CD1c-positive myeloid dendritic cell (primary cell): Measurements from ENCODE around the gene SPATA6L.
A peak's percentile ranks its signal among the peaks of the same experiment; 100 is the strongest.
"Not testable (repeated sequence)": the region's sequence is repeated elsewhere in the genome, so short reads cannot be mapped to it uniquely, and the experiment has no call there.

Experiments
- DNase-seq: peaks from one replicate; pipeline ENCODE4 v3.0.0-alpha.2; 2016; ENCODE audit errors: extremely low spot score

The SPATA6L gene

GRCh38 chr9:4638968-4639367 lies 27.3 kb downstream of the SPATA6L start:
- DNase-seq = no peak

- no peak for DNase-seq
Observed at GRCh38 chr9:4630836-4631235, 35.4 kb downstream of the SPATA6L start.

- DNase-seq = no peak
Observed at GRCh38 chr9:4622016-4622415, 44.3 kb downstream of the SPATA6L start.

- no peak for DNase-seq
Observed at GRCh38 chr9:4620881-4621555, 45.3 kb downstream of the SPATA6L start.

- DNase-seq = no peak
Observed at GRCh38 chr9:4620057-4620765, 46.1 kb downstream of the SPATA6L start.

GRCh38 chr9:4618700-4619099 lies 47.6 kb downstream of the SPATA6L start:
- peak; percentile 6 for DNase-seq

- DNase-seq = no peak
Observed at GRCh38 chr9:4617752-4618151, 48.5 kb downstream of the SPATA6L start.

GRCh38 chr9:4615778-4616177 lies 50.5 kb downstream of the SPATA6L start:
- DNase-seq = no peak

- DNase-seq = no peak
Observed at GRCh38 chr9:4615251-4615650, 51.0 kb downstream of the SPATA6L start.

- DNase-seq = no peak
Observed at GRCh38 chr9:4614627-4615026, 51.7 kb downstream of the SPATA6L start.

- DNase-seq = not testable (repeated sequence)
Observed at GRCh38 chr9:4606033-4606432, 60.2 kb downstream of the SPATA6L start.

GRCh38 chr9:4604678-4605095 lies 61.6 kb downstream of the SPATA6L start:
- peak; percentile 73 for DNase-seq

- DNase-seq = no peak
Observed at GRCh38 chr9:4603830-4604229, 62.5 kb downstream of the SPATA6L start.

GRCh38 chr9:4600368-4600767 lies 65.9 kb downstream of the SPATA6L start:
- no peak for DNase-seq

- DNase-seq = peak; percentile 22
Observed at GRCh38 chr9:4596165-4596922, 69.9 kb downstream of the SPATA6L start.

GRCh38 chr9:4594994-4595393 lies 71.3 kb downstream of the SPATA6L start:
- DNase-seq = no peak

- DNase-seq = no peak
Observed at GRCh38 chr9:4594545-4594944, 71.7 kb downstream of the SPATA6L start.

GRCh38 chr9:4592886-4593285 lies 73.4 kb downstream of the SPATA6L start:
- no peak for DNase-seq

- no peak for DNase-seq
Observed at GRCh38 chr9:4592295-4592694, 74.0 kb downstream of the SPATA6L start.

GRCh38 chr9:4591123-4591500 lies 75.2 kb downstream of the SPATA6L start:
- no peak for DNase-seq

- no peak for DNase-seq
Observed at GRCh38 chr9:4590430-4591122, 75.7 kb downstream of the SPATA6L start.

- DNase-seq = no peak
Observed at GRCh38 chr9:4588721-4589120, 77.6 kb downstream of the SPATA6L start.
